ENCODE measurements around the gene STK32C. TPM values are rescaled to one million over a fixed set of nuclear protein-coding genes. Genes with fewer than 3 reads are reported as not detected.

The STK32C gene
- total RNA-seq, 1 donor from 2014 or later: 12.9 TPM

GRCh38 chr10:132349766-132350165 lies 42.0 kb upstream of the STK32C start:
- no peaks in the 10 kb centered on the region for H3K4me1 Mint-ChIP-seq (ENCODE audit: unreplicated experiment)
- TF ChIP-seq CTCF (conservative IDR thresholded peaks at IDR 0.05): no peak
- H3K4me3 Mint-ChIP-seq: no peak overlapping the region
- H3K9me3 Mint-ChIP-seq: no peaks in the 10 kb centered on the region
- H3K36me3 Mint-ChIP-seq: no peaks in the 10 kb centered on the region
- no peak overlapping the region for H3K27ac Mint-ChIP-seq
- no peaks in the 10 kb centered on the region for H3K27me3 Mint-ChIP-seq
- DNase-seq (ENCODE audit: extremely low spot score, unreplicated experiment): no peak

- Mint-ChIP-seq H3K9me3 (no peaks in the 10 kb centered on the region), H3K27me3 (no peaks in the 10 kb centered on the region), H3K36me3 (peaks cover 9% of the 10 kb centered on the region), H3K27ac (no peak overlapping the region), H3K4me3 (no peak overlapping the region), H3K4me1 (ENCODE audit: unreplicated experiment) (no peaks in the 10 kb centered on the region)
- DNase-seq (ENCODE audit: extremely low spot score, unreplicated experiment): no peak
- no peak for TF ChIP-seq CTCF (conservative IDR thresholded peaks at IDR 0.05)
These were observed 40.1 kb upstream of the STK32C start for GRCh38 chr10:132347931-132348267.

- Mint-ChIP-seq H3K27me3 (no peaks in the 10 kb centered on the region), H3K9me3 (no peaks in the 10 kb centered on the region), H3K4me1 (ENCODE audit: unreplicated experiment) (no peaks in the 10 kb centered on the region), H3K27ac (no peak overlapping the region), H3K36me3 (peaks cover 12% of the 10 kb centered on the region), H3K4me3 (no peak overlapping the region)
- TF ChIP-seq CTCF (conservative IDR thresholded peaks at IDR 0.05): no peak
- DNase-seq (ENCODE audit: extremely low spot score, unreplicated experiment): no peak
These were observed 39.6 kb upstream of the STK32C start for GRCh38 chr10:132347211-132347930.

GRCh38 chr10:132346806-132347205 lies 39.1 kb upstream of the STK32C start:
- no peaks in the 10 kb centered on the region for H3K4me1 Mint-ChIP-seq (ENCODE audit: unreplicated experiment)

GRCh38 chr10:132345345-132345744 lies 37.6 kb upstream of the STK32C start:
- Mint-ChIP-seq H3K27ac (no peak overlapping the region), H3K4me3 (no peak overlapping the region), H3K9me3 (no peaks in the 10 kb centered on the region), H3K27me3 (no peaks in the 10 kb centered on the region), H3K36me3 (peaks cover 19% of the 10 kb centered on the region), H3K4me1 (ENCODE audit: unreplicated experiment) (no peaks in the 10 kb centered on the region)
- no peak for DNase-seq (ENCODE audit: extremely low spot score, unreplicated experiment)
- TF ChIP-seq CTCF (conservative IDR thresholded peaks at IDR 0.05): no peak

More at GRCh38 chr10:132346806-132347205, 39.1 kb upstream of the STK32C start:
- H3K9me3 Mint-ChIP-seq: no peaks in the 10 kb centered on the region
- H3K27ac Mint-ChIP-seq: no peak overlapping the region
- H3K36me3 Mint-ChIP-seq: peaks cover 18% of the 10 kb centered on the region
- no peak overlapping the region for H3K4me3 Mint-ChIP-seq
- no peak for DNase-seq (ENCODE audit: extremely low spot score, unreplicated experiment)
- no peak for TF ChIP-seq CTCF (conservative IDR thresholded peaks at IDR 0.05)
- no peaks in the 10 kb centered on the region for H3K27me3 Mint-ChIP-seq
